Measurements from ENCODE around the gene CYLC1.
A peak's percentile ranks its signal among the peaks of the same experiment; 100 is the strongest.

The CYLC1 gene

GRCh38 chrX:83916525-83916924 is 55.6 kb downstream of the CYLC1 start:
- H3K27me3 ChIP-seq (ENCODE audit: low read depth, low read length) = no peaks in the 10 kb centered on the region
- H3K4me3 ChIP-seq (ENCODE audit: low read length) = no peak overlapping the region
- H3K9me3 ChIP-seq (ENCODE audit: insufficient read depth, low read length) = no peaks in the 10 kb centered on the region
- no peaks in the 10 kb centered on the region for H3K4me1 ChIP-seq (ENCODE audit: low read length)
- H4K20me1 ChIP-seq (ENCODE audit: insufficient read depth, low read length) = no peaks in the 10 kb centered on the region
- TF ChIP-seq CTCF (IDR thresholded peaks at IDR 0.05; ENCODE audit: low read depth, low read length) (peak; percentile 49), EZH2phosphoT487 (IDR thresholded peaks at IDR 0.05; ENCODE audit: low read depth) (no peak)
- H3K27ac ChIP-seq (ENCODE audit: low read length) = no peak overlapping the region
- no peaks in the 10 kb centered on the region for H3K79me2 ChIP-seq (ENCODE audit: low read length)
- H3K4me2 ChIP-seq (ENCODE audit: low read length) = no peak overlapping the region
- no peak overlapping the region for H3K9ac ChIP-seq (ENCODE audit: low read length)
- H2AFZ ChIP-seq (ENCODE audit: low read depth, low read length) = no peak overlapping the region
- no peaks in the 10 kb centered on the region for H3K36me3 ChIP-seq (replicated peaks; ENCODE audit: low read depth, low read length)

GRCh38 chrX:83934220-83934619 is 73.3 kb downstream of the CYLC1 start:
- TF ChIP-seq EZH2phosphoT487 (IDR thresholded peaks at IDR 0.05; ENCODE audit: low read depth) = no peak
- TF ChIP-seq CTCF (IDR thresholded peaks at IDR 0.05; ENCODE audit: low read depth, low read length) = peak; percentile 21
- H3K27ac ChIP-seq (ENCODE audit: low read length) = no peak overlapping the region
- H3K9me3 ChIP-seq (ENCODE audit: insufficient read depth, low read length) = no peaks in the 10 kb centered on the region
- H3K4me3 ChIP-seq (ENCODE audit: low read length) = no peak overlapping the region
- no peaks in the 10 kb centered on the region for H4K20me1 ChIP-seq (ENCODE audit: insufficient read depth, low read length)
- H3K9ac ChIP-seq (ENCODE audit: low read length) = no peak overlapping the region
- H3K4me1 ChIP-seq (ENCODE audit: low read length) = no peaks in the 10 kb centered on the region
- H3K4me2 ChIP-seq (ENCODE audit: low read length) = no peak overlapping the region
- no peaks in the 10 kb centered on the region for H3K36me3 ChIP-seq (replicated peaks; ENCODE audit: low read depth, low read length)
- H2AFZ ChIP-seq (ENCODE audit: low read depth, low read length) = no peak overlapping the region
- H3K79me2 ChIP-seq (ENCODE audit: low read length) = no peaks in the 10 kb centered on the region
- H3K27me3 ChIP-seq (ENCODE audit: low read depth, low read length) = no peaks in the 10 kb centered on the region
